OCI-LY7 (cell line): ENCODE results near the gene DDAH2. TPM values are rescaled to one million over a fixed set of nuclear protein-coding genes. Genes with fewer than 3 reads are reported as not detected.
A peak's percentile ranks its signal among the peaks of the same experiment; 100 is the strongest.

Experiments used
- BruUV-seq: library from RNA; stranded (reverse); fragments of 400-500 nt; replicated peaks from 2 replicates; lab custom pipeline; 2021; lab: Mats Ljungman, UMichigan
- CTCF ChIA-PET: fragments of 300-600 bp; sonication (Branson Sonifier 250); formaldehyde crosslinking; loops from one replicate; lab custom pipeline; 2022; ENCODE audit warnings: antibody characterized with exemption; ENCODE audit not compliant: unreplicated experiment; lab: Charles Lee
- POLR2A ChIA-PET: fragments of 300-600 bp; sonication (Branson Sonifier 250); formaldehyde crosslinking; loops from one replicate; lab custom pipeline; 2022; ENCODE audit warnings: antibody characterized with exemption; lab: Charles Lee
- DNase-seq: peaks from one replicate; pipeline ENCODE4 v3.0.0-alpha.2; 2015; ENCODE audit warnings: low spot score
- H2AFZ ChIP-seq: fragments of 200-600 bp; sonication (generic), shearing (Covaris generic); 2 replicates; pipeline ENCODE4 v1.6.1; 2014; ENCODE audit warnings: mild to moderate bottlenecking, antibody characterized with exemption, low read length, moderate library complexity
- H3K27ac ChIP-seq: fragments of 200-600 bp; sonication (generic); 2 replicates; pipeline ENCODE4 v1.5.1; 2014; ENCODE audit warnings: mixed run types, low read depth, mild to moderate bottlenecking, moderate library complexity, low read length, inconsistent platforms; ENCODE audit not compliant: poor library complexity, severe bottlenecking
- H3K36me3 ChIP-seq: fragments of 200-600 bp; sonication (generic); 2 replicates; pipeline ENCODE4 v1.6.1; 2014; ENCODE audit warnings: mild to moderate bottlenecking, antibody characterized with exemption, low read length, moderate library complexity, mixed read lengths; ENCODE audit not compliant: insufficient read depth
- H3K4me1 ChIP-seq: fragments of 200-600 bp; sonication (generic); 2 replicates; pipeline ENCODE4 v1.5.1; 2014; ENCODE audit warnings: mild to moderate bottlenecking, low read length; ENCODE audit not compliant: insufficient read depth, poor library complexity, severe bottlenecking
- H3K4me2 ChIP-seq: fragments of 200-600 bp; sonication (generic); 2 replicates; pipeline ENCODE4 v1.6.1; 2014; ENCODE audit warnings: mild to moderate bottlenecking, low read length
- H3K4me3 ChIP-seq: fragments of 200-600 bp; sonication (generic); 2 replicates; pipeline ENCODE4 v1.5.1; 2014; ENCODE audit warnings: mild to moderate bottlenecking, low read depth, low read length; ENCODE audit not compliant: poor library complexity, severe bottlenecking
- H3K79me2 ChIP-seq: fragments of 200-600 bp; sonication (generic); 2 replicates; pipeline ENCODE4 v1.6.1; 2016; ENCODE audit warnings: low read depth, mild to moderate bottlenecking, low read length, moderate library complexity, mixed read lengths; ENCODE audit not compliant: insufficient read depth
- H3K9me2 ChIP-seq: fragments of 200-600 bp; sonication (generic); 2 replicates; pipeline ENCODE4 v1.6.1; 2016; ENCODE audit warnings: mild to moderate bottlenecking, low read length, mixed read lengths; ENCODE audit not compliant: insufficient read depth
- H3K9me3 ChIP-seq: fragments of 200-600 bp; sonication (generic); 2 replicates; pipeline ENCODE4 v1.6.1; 2014; ENCODE audit warnings: mild to moderate bottlenecking, mixed run types, low read length, mixed read lengths
- H4K20me1 ChIP-seq: fragments of 200-600 bp; sonication (generic); 2 replicates; pipeline ENCODE4 v1.6.1; 2014; ENCODE audit warnings: mild to moderate bottlenecking, antibody characterized with exemption, low read length, moderate library complexity, mixed read lengths; ENCODE audit not compliant: insufficient read depth
- CTCF ChIP-seq: fragments of 200-600 bp; sonication (generic); conservative IDR thresholded peaks from 2 replicates; pipeline ENCODE4 v1.5.1; 2014; ENCODE audit warnings: mild to moderate bottlenecking, antibody characterized with exemption, low read length, moderate library complexity, mixed read lengths
- EZH2phosphoT487 ChIP-seq: fragments of 200-600 bp; sonication (generic); IDR thresholded peaks from 2 replicates; pipeline ENCODE4 v1.6.1; 2018; ENCODE audit warnings: low read depth, borderline replicate concordance, mild to moderate bottlenecking, mixed run types, antibody characterized with exemption, low read length, moderate library complexity, mixed read lengths
- intact Hi-C: fragments of 100-400 bp; cut with micrococcal nuclease; formaldehyde crosslinking; loops from one replicate; pipeline ENCODE4 v1.10.0; 2022; ENCODE audit not compliant: unreplicated experiment
- total RNA-seq, 2 experiments: library from RNA; depleted of rRNA in 1 of 2; stranded (reverse); fragments of >200 nt in 1 of 2; shearing (Covaris generic) in 1 of 2; gene quantifications; 2 replicates each; pipeline ENCODE4 v1.2.3, GENCODE V29; 2014 to 2022

The DDAH2 gene
- total RNA-seq, 2 experiments from 2014 or later = 14.0 to 20.4 TPM

GRCh38 chr6:31736021-31736767 lies 7.1 kb upstream of the DDAH2 start, which contains the start of gene CLIC1:
Gene CLIC1, minus strand, starts transcription at chr6:31736530. Its CDS starts 230 bp downstream, at chr6:31736300.
- peaks cover 35% of the 10 kb centered on the region for H3K36me3 ChIP-seq
- H3K4me2 ChIP-seq = peak within 1 kb of the TSS; percentile 76
- H3K4me3 ChIP-seq = peak within 1 kb of the TSS; percentile 78
- 0 out of 2 replicates have a peak, but pooled peaks cover 8% of the 10 kb centered on the region for H4K20me1 ChIP-seq
- no peaks in the 10 kb centered on the region for H3K9me2 ChIP-seq
- POLR2A ChIA-PET = interaction anchor here (0.6 to 7.1 kb wide), 14 partner anchors 9 to 194 kb away, joined by 3 to 43 read pairs (median 4); partner anchors contain the start of genes ABHD16A, DDX39B, HSPA1B and LSM2
- H2AFZ ChIP-seq = peak within 1 kb of the TSS; percentile 20; the same call in 1 of the 2 replicates
- H3K27ac ChIP-seq = peak within 1 kb of the TSS; percentile 93
- DNase-seq = peak; percentile 81
- intact Hi-C loops = no loop called here
- peaks cover 45% of the 10 kb centered on the region for H3K79me2 ChIP-seq
- CTCF ChIA-PET = no interaction called here
- peaks cover 54% of the 10 kb centered on the region for H3K4me1 ChIP-seq
- TF ChIP-seq CTCF = no peak
- TF ChIP-seq EZH2phosphoT487 = no peak
- TSS peak; percentile 38 for BruUV-seq
- H3K9me3 ChIP-seq = no peaks in the 10 kb centered on the region

GRCh38 chr6:31734821-31735406 lies 5.8 kb upstream of the DDAH2 start:
- Histone ChIP-seq H3K79me2 (peaks cover 34% of the 10 kb centered on the region), H3K4me3 (peak overlapping the region; percentile 78), H3K9me2 (no peaks in the 10 kb centered on the region), H3K36me3 (peaks cover 43% of the 10 kb centered on the region), H3K27ac (peak overlapping the region; percentile 93), H4K20me1 (0 out of 2 replicates have a peak, but pooled peaks cover 8% of the 10 kb centered on the region), H3K4me2 (peak overlapping the region; percentile 76), H2AFZ (no peak overlapping the region), H3K9me3 (no peaks in the 10 kb centered on the region), H3K4me1 (peaks cover 53% of the 10 kb centered on the region)
- peak; percentile 67 for DNase-seq
- TF ChIP-seq CTCF = no peak
- no peak for TF ChIP-seq EZH2phosphoT487
- CTCF ChIA-PET = no interaction called here
- BruUV-seq = no TSS peak
- POLR2A ChIA-PET = interaction anchor here (0.5 to 7.1 kb wide), 7 partner anchors 26 to 521 kb away, joined by 3 to 43 read pairs (median 4); partner anchors contain the start of gene HSPA1B
- intact Hi-C loops = no loop called here
